ENCODE data around the gene IGSF6. TPM values are rescaled to one million over a fixed set of nuclear protein-coding genes. Genes with fewer than 3 reads are reported as not detected.
A peak's percentile ranks its signal among the peaks of the same experiment; 100 is the strongest.

Gene IGSF6
- polyA plus RNA-seq, 1 of the 3 experiments (the other 2 are of a cell fraction): not detected

GRCh38 chr16:21685034-21685455, 32.6 kb upstream of the IGSF6 start:
- Histone ChIP-seq H3K4me2 (no peak overlapping the region), H3K36me3 (replicated peaks in 1 of 2; ENCODE audit: control insufficient read depth in 1 of 2, insufficient read depth in 2 of 2, low read length in 1 of 2) (no peaks in the 10 kb centered on the region), H3K9me2 (no peaks in the 10 kb centered on the region), H3K9me3 (no peaks in the 10 kb centered on the region), H3K27me3 (ENCODE audit: insufficient read depth) (peaks cover 4% of the 10 kb centered on the region; the same call in 1 of the 2 replicates), H3K79me2 (ENCODE audit: insufficient read depth) (no peaks in the 10 kb centered on the region), H3K9ac (no peak overlapping the region), H2AFZ (ENCODE audit: low read depth) (no peak overlapping the region), H3K4me1 (ENCODE audit: control insufficient read depth in 1 of 2, insufficient read depth in 2 of 2, low read depth in 1 of 2, low read length in 1 of 2) (no peaks in the 10 kb centered on the region), H3K27ac (ENCODE audit: low read depth in 2 of 2, low read length in 1 of 2) (no peak overlapping the region), H3F3A (replicated peaks; ENCODE audit: insufficient read depth) (no peaks in the 10 kb centered on the region), H3K4me3 (ENCODE audit: low read depth in 2 of 2, low read length in 1 of 2) (no peak overlapping the region), H4K20me1 (ENCODE audit: insufficient read depth) (no peaks in the 10 kb centered on the region)
- ChIA-PET POLR2A (no interaction called here), CTCF (interaction anchor here (0.7 to 6.8 kb wide), 8 partner anchors 8 to 28 kb away, joined by 3 to 47 read pairs (median 8); partner anchors contain the start of gene OTOA)
- TF ChIP-seq IRF3 (IDR thresholded peaks at IDR 0.05; ENCODE audit: low read depth, low read length): no peak
- peak; percentile 87 for TF ChIP-seq REST (IDR thresholded peaks at IDR 0.05; ENCODE audit: low read depth, low read length)
- no peak for DNase-seq
- WGBS (ENCODE audit: low lambda C conversion rate): 91% methylated on average over 11 of the region's 14 CpGs

- H3K79me2 ChIP-seq (ENCODE audit: insufficient read depth): no peaks in the 10 kb centered on the region
- H3K36me3 ChIP-seq (replicated peaks in 1 of 2; ENCODE audit: control insufficient read depth in 1 of 2, insufficient read depth in 2 of 2, low read length in 1 of 2): no peaks in the 10 kb centered on the region
- no peak overlapping the region for H3K27ac ChIP-seq (ENCODE audit: low read depth in 2 of 2, low read length in 1 of 2)
- no peaks in the 10 kb centered on the region for H3K4me1 ChIP-seq (ENCODE audit: control insufficient read depth in 1 of 2, insufficient read depth in 2 of 2, low read depth in 1 of 2, low read length in 1 of 2)
- no peak overlapping the region; a peak in 1 of 4 replicates for H3K4me3 ChIP-seq (ENCODE audit: low read depth in 2 of 2, low read length in 1 of 2)
- peaks cover 4% of the 10 kb centered on the region; the same call in 1 of the 2 replicates for H3K27me3 ChIP-seq (ENCODE audit: insufficient read depth)
- WGBS (ENCODE audit: low lambda C conversion rate): 31% methylated on average over 6 of the region's 6 CpGs
- H3K9me2 ChIP-seq: no peaks in the 10 kb centered on the region
- H3K4me2 ChIP-seq: no peak overlapping the region
- no peaks in the 10 kb centered on the region for H3K9me3 ChIP-seq
- no peak overlapping the region for H3K9ac ChIP-seq
- ChIA-PET CTCF (interaction anchor here (0.7 to 6.8 kb wide), 11 partner anchors 9 to 503 kb away, joined by 3 to 47 read pairs (median 6); partner anchors contain the start of gene OTOA), POLR2A (no interaction called here)
- H4K20me1 ChIP-seq (ENCODE audit: insufficient read depth): no peaks in the 10 kb centered on the region
- peak; percentile 42 for DNase-seq
- H3F3A ChIP-seq (replicated peaks; ENCODE audit: insufficient read depth): no peaks in the 10 kb centered on the region
- no peak overlapping the region for H2AFZ ChIP-seq (ENCODE audit: low read depth)
- TF ChIP-seq CTCF (IDR thresholded peaks at IDR 0.05) (peak; percentile 59), ZBTB33 (IDR thresholded peaks at IDR 0.05; ENCODE audit: borderline replicate concordance, low read depth) (no peak), MXI1 (IDR thresholded peaks at IDR 0.05; ENCODE audit: low read depth, low read length) (no peak), FOSL2 (IDR thresholded peaks at IDR 0.05; ENCODE audit: borderline replicate concordance, low read depth) (no peak), TCF12 (IDR thresholded peaks at IDR 0.05) (no peak), TEAD4 (IDR thresholded peaks at IDR 0.05; ENCODE audit: borderline replicate concordance, insufficient read depth) (no peak), RXRA (IDR thresholded peaks at IDR 0.05; ENCODE audit: borderline replicate concordance, low read depth) (no peak)
Observed at GRCh38 chr16:21684199-21684598, 31.8 kb upstream of the IGSF6 start.
